PC-9 (cell line): Measurements from ENCODE around the gene GCNT2. TPM values are rescaled to one million over a fixed set of nuclear protein-coding genes. Genes with fewer than 3 reads are reported as not detected.

ENCODE experiments used
- BruUV-seq: library from RNA; stranded (reverse); fragments of 400-500 nt; replicated peaks from 2 replicates; lab custom pipeline; 2021; lab: Mats Ljungman, UMichigan
- CTCF ChIA-PET: fragments of 300-600 bp; sonication (Branson Sonifier 250); formaldehyde crosslinking; loops from one replicate; lab custom pipeline; 2022; ENCODE audit warnings: antibody characterized with exemption; lab: Charles Lee
- POLR2A ChIA-PET: fragments of 300-600 bp; sonication (Branson Sonifier 250); formaldehyde crosslinking; loops from one replicate; lab custom pipeline; 2022; ENCODE audit warnings: antibody characterized with exemption; ENCODE audit not compliant: unreplicated experiment; lab: Charles Lee
- DNase-seq, 2 experiments: peaks; one replicate each; pipeline versions ENCODE4 v3.0.0 to v3.0.0-alpha.2; 2015 to 2022; ENCODE audit warnings: mixed read lengths in 1 of 2
- H2AFZ ChIP-seq: fragments of 200-600 bp; sonication (generic); 2 replicates; pipeline ENCODE4 v1.8.1; 2017; ENCODE audit warnings: antibody characterized with exemption
- H3F3A ChIP-seq: fragments of 200-600 bp; sonication (generic); 2 replicates; pipeline ENCODE4 v1.8.1; 2017; ENCODE audit warnings: antibody characterized with exemption, mild to moderate bottlenecking, low read depth; ENCODE audit not compliant: insufficient read depth
- H3K27ac ChIP-seq: fragments of 200-600 bp; sonication (generic); 2 replicates; pipeline ENCODE4 v1.6.1; 2016; ENCODE audit warnings: mixed run types
- H3K27me3 ChIP-seq: fragments of 200-600 bp; sonication (generic); 2 replicates; pipeline ENCODE4 v1.6.1; 2016; ENCODE audit warnings: low read depth, mixed run types; ENCODE audit not compliant: insufficient read depth
- H3K36me3 ChIP-seq: fragments of 200-600 bp; sonication (generic); 2 replicates; pipeline ENCODE4 v1.6.1; 2016; ENCODE audit warnings: low read depth, mixed run types
- H3K4me1 ChIP-seq: fragments of 200-600 bp; sonication (generic); replicated peaks from 2 replicates; pipeline ENCODE4 v1.6.1; 2016; ENCODE audit warnings: mixed run types; ENCODE audit not compliant: insufficient read depth
- H3K4me2 ChIP-seq: fragments of 200-600 bp; sonication (generic); 2 replicates; pipeline ENCODE4 v1.6.1; 2017; ENCODE audit warnings: mixed run types
- H3K4me3 ChIP-seq: fragments of 200-600 bp; sonication (generic); 2 replicates; pipeline ENCODE4 v1.6.1; 2016; ENCODE audit warnings: mixed run types
- H3K79me2 ChIP-seq: fragments of 200-600 bp; sonication (generic); 2 replicates; pipeline ENCODE4 v1.6.1; 2017; ENCODE audit warnings: low read depth, mixed run types
- H3K9me2 ChIP-seq: fragments of 200-600 bp; sonication (generic); 2 replicates; pipeline ENCODE4 v1.8.1; 2017; ENCODE audit warnings: mild to moderate bottlenecking; ENCODE audit not compliant: insufficient read depth
- H3K9me3 ChIP-seq: fragments of 200-600 bp; sonication (generic); 2 replicates; pipeline ENCODE4 v1.8.1; 2016; ENCODE audit warnings: low read depth; ENCODE audit not compliant: insufficient read depth
- H4K20me1 ChIP-seq: fragments of 200-600 bp; sonication (generic); 2 replicates; pipeline ENCODE4 v1.8.1; 2017; ENCODE audit not compliant: insufficient read depth
- EZH2 ChIP-seq: fragments of 200-600 bp; sonication (generic); IDR thresholded peaks from 2 replicates; pipeline ENCODE4 v1.8.0; 2017; ENCODE audit warnings: antibody characterized with exemption, low read depth
- intact Hi-C: fragments of 100-400 bp; cut with micrococcal nuclease; formaldehyde crosslinking; loops from one replicate; pipeline ENCODE4 v1.10.0; 2022; ENCODE audit not compliant: unreplicated experiment
- total RNA-seq: library from RNA; stranded (reverse); gene quantifications from 2 replicates; pipeline ENCODE4 v1.2.3, GENCODE V29; 2021
- TF ChIP-seq, protein P1 (sequence below): fragments of 200-600 bp; sonication (generic); conservative IDR thresholded peaks from 2 replicates; pipeline ENCODE4 v1.6.1; 2017; ENCODE audit warnings: mixed run types, antibody characterized with exemption, mild to moderate bottlenecking, moderate library complexity

The GCNT2 gene
- total RNA-seq, 1 experiment from 2014 or later: 35.7 TPM

- Histone ChIP-seq H3K27ac (no peak overlapping the region), H4K20me1 (no peaks in the 10 kb centered on the region), H3K4me1 (no peaks in the 10 kb centered on the region), H2AFZ (no peak overlapping the region), H3K36me3 (no peaks in the 10 kb centered on the region), H3F3A (no peaks in the 10 kb centered on the region), H3K4me2 (no peak overlapping the region), H3K27me3 (no peaks in the 10 kb centered on the region), H3K4me3 (no peak overlapping the region), H3K9me2 (no peaks in the 10 kb centered on the region), H3K9me3 (no peaks in the 10 kb centered on the region), H3K79me2 (no peaks in the 10 kb centered on the region)
- no peak for DNase-seq
- POLR2A ChIA-PET: no interaction called here
- TF ChIP-seq EZH2: no peak
- TF ChIP-seq, protein P1, sequence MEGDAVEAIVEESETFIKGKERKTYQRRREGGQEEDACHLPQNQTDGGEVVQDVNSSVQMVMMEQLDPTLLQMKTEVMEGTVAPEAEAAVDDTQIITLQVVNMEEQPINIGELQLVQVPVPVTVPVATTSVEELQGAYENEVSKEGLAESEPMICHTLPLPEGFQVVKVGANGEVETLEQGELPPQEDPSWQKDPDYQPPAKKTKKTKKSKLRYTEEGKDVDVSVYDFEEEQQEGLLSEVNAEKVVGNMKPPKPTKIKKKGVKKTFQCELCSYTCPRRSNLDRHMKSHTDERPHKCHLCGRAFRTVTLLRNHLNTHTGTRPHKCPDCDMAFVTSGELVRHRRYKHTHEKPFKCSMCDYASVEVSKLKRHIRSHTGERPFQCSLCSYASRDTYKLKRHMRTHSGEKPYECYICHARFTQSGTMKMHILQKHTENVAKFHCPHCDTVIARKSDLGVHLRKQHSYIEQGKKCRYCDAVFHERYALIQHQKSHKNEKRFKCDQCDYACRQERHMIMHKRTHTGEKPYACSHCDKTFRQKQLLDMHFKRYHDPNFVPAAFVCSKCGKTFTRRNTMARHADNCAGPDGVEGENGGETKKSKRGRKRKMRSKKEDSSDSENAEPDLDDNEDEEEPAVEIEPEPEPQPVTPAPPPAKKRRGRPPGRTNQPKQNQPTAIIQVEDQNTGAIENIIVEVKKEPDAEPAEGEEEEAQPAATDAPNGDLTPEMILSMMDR: no peak
- intact Hi-C loops: no loop called here
- CTCF ChIA-PET: no interaction called here
- no TSS peak for BruUV-seq
Measured at GRCh38 chr6:10586302-10586701, 65.2 kb downstream of the GCNT2 start.

- H3K27ac ChIP-seq: no peak overlapping the region
- no peaks in the 10 kb centered on the region for H3K9me2 ChIP-seq
- BruUV-seq: no TSS peak
- H3K79me2 ChIP-seq: no peaks in the 10 kb centered on the region
- H3K4me2 ChIP-seq: no peak overlapping the region
- no peaks in the 10 kb centered on the region for H3K27me3 ChIP-seq
- no peak overlapping the region for H3K4me3 ChIP-seq
- no peak overlapping the region for H2AFZ ChIP-seq
- no peak for DNase-seq
- no peaks in the 10 kb centered on the region for H3F3A ChIP-seq
- H4K20me1 ChIP-seq: no peaks in the 10 kb centered on the region
- H3K36me3 ChIP-seq: no peaks in the 10 kb centered on the region
- POLR2A ChIA-PET: interaction anchor here (0.7 kb wide), 1 partner anchor 453 kb away, joined by 3 read pairs; no protein-coding TSS in a partner anchor
- no peaks in the 10 kb centered on the region for H3K9me3 ChIP-seq
- intact Hi-C loops: no loop called here
- CTCF ChIA-PET: no interaction called here
- no peak for TF ChIP-seq EZH2
- TF ChIP-seq, protein P1: no peak
- no peaks in the 10 kb centered on the region for H3K4me1 ChIP-seq
Measured at GRCh38 chr6:10587656-10588406, 66.7 kb downstream of the GCNT2 start.

DNA sequence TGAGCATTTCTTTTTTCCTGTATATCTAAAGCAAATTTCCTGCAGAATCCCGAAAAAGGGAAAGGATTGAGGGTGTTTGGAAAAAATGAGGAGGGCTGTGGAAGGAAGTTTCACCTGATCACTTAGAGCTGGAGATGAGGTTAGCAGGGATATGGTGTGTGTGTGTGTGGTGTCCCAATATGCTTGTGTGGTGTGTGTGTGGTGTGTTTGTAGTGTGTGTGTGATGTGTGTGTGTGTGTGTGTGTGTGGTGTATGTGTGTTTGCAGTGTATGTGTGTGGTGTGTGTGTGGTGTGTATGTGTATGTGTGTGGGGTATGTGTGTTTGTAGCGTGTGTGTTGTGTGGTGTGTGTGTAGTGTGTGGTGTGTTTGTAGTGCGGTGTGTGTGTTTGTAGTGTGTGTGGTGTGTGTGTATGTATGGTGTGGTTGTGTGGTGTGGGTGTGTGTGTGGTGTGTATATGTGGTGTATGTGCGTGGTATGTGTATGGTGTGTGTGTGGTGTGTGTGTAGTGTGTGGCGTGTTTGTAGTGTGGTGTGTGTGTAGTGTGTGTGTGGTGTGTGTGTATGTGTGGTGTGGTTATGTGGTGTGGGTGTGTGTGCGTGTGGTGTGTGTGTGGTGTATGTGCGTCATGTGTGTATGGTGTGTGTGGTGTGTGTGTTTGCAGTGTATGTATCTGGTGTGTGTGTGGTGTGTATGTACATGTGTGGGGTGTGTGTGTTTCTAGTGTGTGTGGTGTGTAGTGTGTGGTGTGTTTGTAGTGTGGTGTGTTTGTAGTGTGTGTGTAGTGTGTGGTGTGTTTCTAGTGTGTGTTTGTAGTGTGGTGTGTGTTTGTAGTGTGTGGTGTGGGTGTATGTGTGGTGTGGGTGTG, 67.6 kb downstream of the GCNT2 start:
- Histone ChIP-seq H3K4me1 (no peaks in the 10 kb centered on the region), H3K9me2 (no peaks in the 10 kb centered on the region), H3K79me2 (no peaks in the 10 kb centered on the region), H3F3A (no peaks in the 10 kb centered on the region), H3K27me3 (no peaks in the 10 kb centered on the region), H3K36me3 (no peaks in the 10 kb centered on the region), H3K4me2 (no peak overlapping the region), H3K27ac (no peak overlapping the region), H3K9me3 (no peaks in the 10 kb centered on the region), H4K20me1 (no peaks in the 10 kb centered on the region), H2AFZ (no peak overlapping the region), H3K4me3 (no peak overlapping the region)
- ChIA-PET POLR2A (no interaction called here), CTCF (no interaction called here)
- BruUV-seq: no TSS peak
- no peak for DNase-seq
- TF ChIP-seq, protein P1: no peak
- no peak for TF ChIP-seq EZH2
- intact Hi-C loops: no loop called here
